HG03103 (cell line): ENCODE data around the gene GBP5.
"Not testable (repeated sequence)": the region's sequence is repeated elsewhere in the genome, so short reads cannot be mapped to it uniquely, and the experiment has no call there.

Experiments used
- ATAC-seq: cut with Tn5 transposase; IDR thresholded peaks from one replicate; pipeline ENCODE4 v1.9.1; 2021; ENCODE audit warnings: low read depth; ENCODE audit not compliant: unreplicated experiment

GBP5 gene

DNA sequence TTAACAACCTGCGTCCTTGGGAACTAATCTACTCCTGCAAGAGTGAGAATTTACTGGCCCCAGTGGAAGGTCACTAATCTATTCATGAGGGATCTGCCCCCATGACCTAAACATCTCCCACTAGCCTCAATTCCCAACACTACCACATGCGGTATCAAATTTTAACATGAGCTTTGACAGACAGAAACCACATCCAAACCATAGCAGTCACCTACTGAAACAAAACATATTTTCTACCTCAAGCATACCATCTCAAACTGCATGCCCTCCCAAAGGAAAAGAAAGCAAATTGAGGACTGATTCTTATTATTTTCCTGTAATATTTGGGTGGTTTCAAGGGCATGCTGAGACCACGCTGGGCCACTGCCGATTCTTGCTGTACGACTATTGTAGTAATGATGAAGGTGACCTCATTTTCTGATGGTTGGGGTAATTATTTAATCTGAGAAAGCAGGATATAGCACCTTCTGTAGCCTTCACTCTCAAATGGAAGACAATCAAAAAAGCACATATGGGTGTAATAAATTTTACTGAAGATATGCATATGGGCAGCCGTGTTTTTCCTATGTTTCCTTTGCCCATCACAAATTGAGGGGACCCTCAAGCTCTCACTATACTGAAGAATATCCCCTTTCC, 13.2 kb upstream of the GBP5 start:
- ATAC-seq = no peak

DNA sequence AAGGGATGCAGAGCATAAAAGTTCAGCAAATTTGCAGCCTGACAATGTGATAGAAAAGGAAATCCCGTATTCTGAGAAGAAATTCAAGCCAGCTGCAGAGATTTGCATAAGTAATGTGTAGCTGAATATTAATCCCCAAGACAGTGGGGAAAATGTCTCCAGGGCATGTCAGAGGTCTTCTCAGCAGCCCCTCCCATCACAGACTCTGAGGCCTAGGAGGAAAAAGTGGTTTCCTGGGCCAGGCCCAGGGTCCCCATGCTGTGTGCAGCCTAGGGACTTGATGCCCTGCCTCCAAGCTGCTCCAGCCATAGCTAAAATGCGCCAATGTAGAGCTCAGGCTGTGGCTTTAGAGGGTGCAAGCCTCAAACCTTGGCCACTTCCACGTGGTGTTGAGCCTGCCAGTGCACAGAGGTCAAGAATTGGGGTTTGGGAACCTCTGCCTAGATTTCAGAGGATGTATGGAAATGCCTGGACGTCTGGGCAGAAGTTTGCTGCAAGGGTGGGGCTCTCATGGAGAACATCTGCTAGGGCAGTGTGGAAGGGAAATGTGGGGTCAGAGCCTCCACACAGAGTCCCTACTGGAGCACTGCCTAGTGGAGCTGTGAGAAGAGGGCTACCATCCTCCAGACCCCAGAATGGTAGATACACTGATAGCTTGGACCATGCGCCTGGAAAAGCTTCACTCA, 11.6 kb upstream of the GBP5 start:
- not testable (repeated sequence) for ATAC-seq

- ATAC-seq = no peak
Measured at GRCh38 chr1:89280766-89281165, 8.1 kb upstream of the GBP5 start.

DNA sequence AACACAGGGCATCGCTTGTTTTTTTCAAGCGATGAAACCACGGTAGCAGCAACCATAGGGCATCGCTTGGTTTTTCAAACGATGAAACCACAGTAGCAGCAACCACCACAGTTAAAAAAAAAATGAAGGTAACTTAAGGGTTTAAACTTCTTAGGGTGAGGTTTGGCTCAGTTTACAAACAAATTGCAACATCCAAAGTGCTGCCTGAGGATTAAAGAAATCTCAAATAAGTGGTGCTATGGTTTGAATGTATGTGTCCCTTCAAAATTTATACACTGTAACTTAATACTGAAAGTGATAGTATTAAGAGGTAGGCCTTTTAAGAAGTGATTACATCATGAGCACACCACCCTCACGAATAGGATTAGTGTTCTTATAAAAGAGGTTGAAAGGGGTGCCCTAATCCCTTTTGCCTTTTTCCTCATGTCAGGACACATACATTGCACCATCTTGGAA, 6.4 kb upstream of the GBP5 start:
- no peak for ATAC-seq

DNA sequence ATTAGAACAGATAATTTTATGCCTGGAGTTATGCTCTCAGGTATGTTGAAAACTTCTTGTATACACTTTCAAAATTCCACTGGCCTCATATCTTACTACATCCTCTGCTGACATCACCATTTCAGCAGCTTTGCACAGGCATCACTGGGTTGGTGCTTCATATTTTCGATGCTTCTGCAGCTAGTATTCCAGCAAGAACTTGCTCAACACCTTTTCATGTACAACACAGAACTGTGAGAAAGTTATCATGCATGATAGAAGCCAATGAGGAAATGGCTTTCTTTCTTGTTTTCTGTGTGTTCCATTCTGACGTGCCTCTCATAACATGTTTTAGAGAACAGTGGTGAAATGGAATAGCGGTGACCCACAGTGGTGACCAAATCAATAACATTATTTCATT, 5.1 kb upstream of the GBP5 start:
- ATAC-seq = no peak

DNA sequence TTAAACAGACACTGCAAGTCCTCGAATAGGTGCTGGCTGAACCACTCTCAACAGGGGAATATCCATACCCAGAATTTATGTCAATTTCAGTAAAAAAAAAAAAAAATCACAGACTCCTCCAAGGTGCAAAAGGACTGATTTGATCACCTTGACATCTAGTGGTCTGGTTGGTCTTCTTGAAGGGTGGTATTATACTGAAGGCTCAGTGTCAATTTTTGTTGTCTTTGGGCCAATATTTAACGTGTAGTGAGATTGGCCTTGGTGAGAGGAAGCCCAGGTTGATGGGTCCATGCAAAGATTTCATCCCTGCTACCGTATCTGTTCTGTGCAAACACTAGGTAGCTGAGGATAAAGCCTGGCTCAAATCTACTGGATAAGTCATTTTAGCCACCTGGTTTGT, 4.0 kb upstream of the GBP5 start:
- ATAC-seq = no peak

DNA sequence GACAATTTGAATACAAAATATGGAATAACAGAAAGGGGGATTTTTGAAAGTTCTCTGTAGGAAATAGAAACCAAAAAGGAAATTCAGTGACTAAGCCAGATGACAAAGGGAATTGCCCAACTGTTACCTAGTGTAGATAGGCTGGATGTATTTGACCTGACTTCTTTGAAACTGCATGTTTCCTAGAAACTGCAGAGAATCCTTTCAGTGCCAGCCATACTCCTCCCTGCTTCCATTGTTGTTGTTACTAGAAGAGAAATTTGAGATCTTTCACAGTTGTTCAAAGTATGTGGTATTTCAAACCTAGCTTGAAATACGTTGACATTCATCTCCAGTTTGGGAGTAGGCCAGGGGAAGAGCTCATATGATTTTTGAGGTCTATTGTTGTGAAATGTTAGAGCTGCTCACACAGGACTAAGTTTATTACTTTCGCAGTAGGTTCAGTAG, 1.8 kb upstream of the GBP5 start:
- ATAC-seq = no peak

GRCh38 chr1:89273324-89273778, 691 bp upstream of the GBP5 start:
- no peak for ATAC-seq

DNA sequence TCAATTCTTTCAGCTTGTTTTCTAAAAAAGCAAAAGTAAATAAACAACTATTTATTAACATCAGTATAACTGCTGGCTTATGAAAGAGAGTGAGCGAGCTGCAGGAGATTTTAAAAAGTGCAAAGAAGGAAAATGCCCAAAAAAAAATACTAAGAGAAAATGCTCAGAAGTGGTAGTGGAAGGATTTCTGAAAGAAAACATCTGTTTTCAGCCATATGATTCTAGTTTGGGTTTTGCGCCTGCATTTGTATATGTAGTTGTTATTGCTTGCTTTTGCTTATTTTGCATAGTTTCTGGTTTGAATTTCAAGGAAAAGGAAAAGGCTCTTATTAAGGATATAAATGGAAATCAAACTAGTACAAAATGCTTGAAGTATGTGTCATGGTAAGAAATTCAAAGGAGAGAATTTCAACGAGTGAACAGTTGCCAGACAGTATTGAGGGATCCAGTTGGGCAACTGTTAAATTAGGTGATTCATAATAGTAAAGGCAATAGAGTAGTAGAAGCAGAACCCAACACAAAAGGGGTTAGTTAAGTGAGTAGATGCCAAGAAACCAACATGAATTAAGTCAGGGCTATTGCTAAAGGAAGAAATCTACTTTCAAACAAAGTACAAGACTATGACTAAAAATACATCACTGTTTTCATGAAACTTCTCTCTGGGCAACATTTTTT, 1.2 kb downstream of the GBP5 start:
- no peak for ATAC-seq

DNA sequence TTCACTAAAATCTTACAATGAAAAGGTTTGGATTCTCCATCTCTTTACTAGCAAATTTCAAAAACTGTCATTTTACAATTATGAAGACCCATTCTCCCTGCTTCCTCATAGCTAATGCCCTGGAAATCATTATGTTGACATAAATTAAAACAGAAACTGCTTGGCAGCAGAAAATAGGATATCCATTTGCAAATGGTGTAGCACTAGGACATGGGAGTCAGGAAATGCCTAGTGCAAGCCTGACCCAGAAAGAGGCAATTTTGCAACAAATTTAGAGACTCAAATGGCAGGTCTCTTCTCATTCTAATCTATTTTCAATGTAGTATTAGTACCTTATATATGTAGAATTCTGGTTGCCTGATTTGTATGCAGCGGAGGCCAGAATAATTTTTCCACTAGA, 2.2 kb downstream of the GBP5 start:
- ATAC-seq = no peak

- no peak for ATAC-seq
Measured at GRCh38 chr1:89269277-89269676, 3.4 kb downstream of the GBP5 start.

- ATAC-seq = no peak
Measured at GRCh38 chr1:89262643-89263042, 10.0 kb downstream of the GBP5 start.

DNA sequence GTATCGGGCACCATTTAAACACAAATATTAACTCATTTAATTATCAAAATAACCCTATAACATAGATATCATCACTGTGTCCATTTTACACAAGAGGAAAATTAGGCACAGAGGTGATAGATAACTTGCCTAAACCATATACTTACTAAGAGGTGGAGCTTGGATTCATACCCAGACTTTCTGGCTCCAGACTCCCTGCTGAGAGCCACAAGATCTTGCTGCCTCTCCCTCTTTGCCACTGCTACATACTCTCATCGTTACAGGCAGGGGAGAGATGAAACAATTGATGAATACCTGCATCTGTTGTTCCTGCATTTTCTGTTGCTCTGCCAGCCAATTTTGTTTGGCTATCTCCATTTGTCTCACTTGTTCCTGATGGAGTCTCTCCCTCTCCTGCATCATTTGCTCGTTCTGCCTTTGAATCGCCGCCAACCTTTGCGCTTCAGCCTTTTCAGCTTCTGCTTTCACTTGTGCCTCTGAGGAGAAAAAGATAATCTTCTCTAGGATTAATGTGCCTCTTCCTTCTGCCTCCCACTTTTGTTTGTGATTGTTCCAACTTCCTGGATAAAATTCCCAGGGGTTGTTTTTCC, 10.6 kb downstream of the GBP5 start:
- no peak for ATAC-seq

DNA sequence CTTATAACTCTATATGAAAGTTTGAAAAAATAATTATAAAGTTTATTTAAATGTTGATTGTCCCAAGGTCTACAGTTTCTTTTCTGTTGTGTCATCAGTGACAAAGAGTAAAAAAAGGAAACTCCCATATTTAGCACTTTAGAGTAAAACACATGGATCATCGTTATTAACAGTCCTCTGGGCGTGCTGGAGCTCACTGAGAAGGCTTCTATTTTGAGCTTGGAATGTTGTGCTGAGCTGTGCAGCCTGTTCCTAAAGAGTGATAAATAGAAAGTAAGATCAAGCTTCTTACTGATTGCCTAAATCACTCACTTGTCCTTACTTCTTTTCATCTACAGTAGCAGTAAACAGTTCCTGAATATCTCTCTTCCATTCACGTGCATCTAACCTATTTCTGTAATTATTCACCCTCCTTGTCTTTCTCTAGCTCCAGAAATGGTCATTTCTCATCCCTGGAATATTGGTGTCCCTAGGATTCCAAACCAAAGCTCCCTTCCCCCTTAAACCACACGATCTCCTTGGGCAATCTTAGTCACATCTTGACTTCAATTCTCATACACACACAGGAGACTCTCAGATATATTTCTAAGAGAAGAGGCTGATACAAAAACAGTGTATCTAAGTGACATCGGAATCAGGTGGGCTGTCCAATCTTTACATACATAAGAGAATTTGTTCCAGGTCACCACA, 11.9 kb downstream of the GBP5 start:
- ATAC-seq = no peak

GRCh38 chr1:89260042-89260441, 12.6 kb downstream of the GBP5 start:
- ATAC-seq = no peak

- no peak for ATAC-seq
Measured at GRCh38 chr1:89259283-89259971, 13.2 kb downstream of the GBP5 start.

DNA sequence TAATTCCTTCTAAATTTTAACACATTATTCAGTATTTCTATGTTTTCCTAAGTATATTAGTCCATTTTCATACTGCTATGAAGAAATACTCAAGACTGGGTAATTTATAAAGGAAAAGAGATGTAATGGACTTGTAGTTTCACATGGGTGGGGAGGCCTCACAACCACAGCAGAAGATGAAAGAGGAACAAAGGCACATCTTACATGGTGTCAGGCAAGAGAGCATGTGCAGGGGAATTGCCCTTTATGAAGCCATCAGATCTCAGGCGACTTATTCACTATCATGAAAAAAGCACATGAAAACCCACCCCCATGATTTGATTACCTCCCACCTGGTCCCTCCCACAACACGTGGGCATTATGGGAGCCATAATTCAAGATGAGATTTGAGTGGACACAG, 15.6 kb downstream of the GBP5 start:
- no peak for ATAC-seq

DNA sequence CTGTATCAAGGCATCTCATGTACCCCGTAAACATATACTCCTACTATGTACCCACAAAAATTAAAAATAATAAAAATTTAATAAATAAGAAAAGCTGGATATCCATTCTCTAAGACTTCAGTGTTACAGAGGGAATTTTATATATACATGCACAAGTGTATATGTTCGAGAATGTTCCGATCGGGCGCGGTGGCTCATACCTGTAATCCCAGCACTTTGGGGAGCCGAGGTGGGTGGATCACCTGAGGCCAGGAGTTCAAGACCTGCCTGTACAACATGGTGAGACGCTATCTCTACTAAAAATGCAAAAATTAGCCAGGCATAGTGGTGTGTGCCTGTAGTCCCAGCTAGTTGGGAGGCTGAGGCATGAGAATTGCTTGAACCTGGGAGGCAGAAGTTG, 17.1 kb downstream of the GBP5 start:
- ATAC-seq = not testable (repeated sequence)

DNA sequence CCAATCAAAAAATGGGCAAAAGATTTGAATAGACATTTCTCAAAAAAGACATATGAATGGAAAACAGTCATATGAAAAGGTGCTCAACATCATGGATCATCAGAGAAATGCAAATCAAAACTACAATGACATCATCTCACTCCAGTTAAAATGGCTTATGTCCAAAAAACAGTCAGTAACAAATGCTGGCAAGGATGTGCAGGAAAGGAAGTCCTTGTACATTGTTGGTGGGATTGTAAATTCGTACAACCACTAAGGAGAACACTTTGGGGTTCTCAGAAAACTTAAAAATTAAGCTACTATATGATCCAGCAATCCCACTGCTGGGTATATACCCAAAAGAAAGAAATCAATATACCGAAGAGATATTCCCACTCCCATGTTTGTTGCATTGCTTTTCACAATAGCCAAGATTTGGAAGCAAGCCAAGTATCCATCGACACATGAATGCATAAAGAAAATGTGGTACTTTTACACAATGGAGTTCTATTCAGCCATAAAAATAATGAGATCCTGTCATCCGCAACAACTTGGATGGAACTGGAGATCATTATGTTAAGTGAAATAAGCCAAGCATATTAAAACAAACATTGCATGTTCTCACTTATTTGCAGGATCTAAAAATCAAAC, 17.9 kb downstream of the GBP5 start:
- ATAC-seq = no peak

- no peak for ATAC-seq
Measured at GRCh38 chr1:89243046-89243445, 29.6 kb downstream of the GBP5 start.
